CD14-positive monocyte (primary cell): ENCODE measurements around the gene CST4. TPM values are rescaled to one million over a fixed set of nuclear protein-coding genes. Genes with fewer than 3 reads are reported as not detected.
"Not testable (repeated sequence)": the region's sequence is repeated elsewhere in the genome, so short reads cannot be mapped to it uniquely, and the experiment has no call there.

Experiments
- DNase-seq, 3 donors: peaks; one replicate each; pipeline ENCODE4 v3.0.0-alpha.2; 2011 to 2022
- H2AFZ ChIP-seq: 2 replicates; pipeline ENCODE4 v1.6.0; 2012; ENCODE audit warnings: mild to moderate bottlenecking, low read depth, low read length, inconsistent platforms; ENCODE audit not compliant: insufficient read depth, poor library complexity, severe bottlenecking
- H3K27ac ChIP-seq, 2 donors: 1 replicate in 1 of 2; 2 replicates in 1 of 2; pipeline ENCODE4 v1.5.1; 2012 to 2013; ENCODE audit warnings: low read length in 2 of 2, control low read depth in 1 of 2, inconsistent platforms in 1 of 2, low read depth in 1 of 2, mild to moderate bottlenecking in 1 of 2
- H3K27me3 ChIP-seq, 2 donors: one replicate each; pipeline versions ENCODE4 v1.6.0 to v1.6.1; 2011 to 2013; ENCODE audit warnings: low read length in 2 of 2; ENCODE audit not compliant: control insufficient read depth in 2 of 2, insufficient read depth in 2 of 2
- H3K36me3 ChIP-seq, 2 donors: replicated peaks in 1 of 2; 1 replicate in 1 of 2; 2 replicates in 1 of 2; pipeline versions ENCODE4 v1.5.1 to v1.6.1; 2012 to 2013; ENCODE audit warnings: low read length in 2 of 2, control low read depth in 1 of 2, inconsistent platforms in 1 of 2, mild to moderate bottlenecking in 1 of 2; ENCODE audit not compliant: insufficient read depth in 2 of 2, control insufficient read depth in 1 of 2
- H3K4me1 ChIP-seq, 2 donors: 1 replicate in 1 of 2; 2 replicates in 1 of 2; pipeline versions ENCODE4 v1.5.1 to v1.6.1; 2012 to 2013; ENCODE audit warnings: low read length in 2 of 2, control low read depth in 1 of 2, inconsistent platforms in 1 of 2, mild to moderate bottlenecking in 1 of 2, moderate library complexity in 1 of 2; ENCODE audit not compliant: insufficient read depth in 2 of 2, control insufficient read depth in 1 of 2
- H3K4me2 ChIP-seq: replicated peaks from 2 replicates; pipeline ENCODE3; 2012; ENCODE audit warnings: low read length, moderate library complexity, mild to moderate bottlenecking; ENCODE audit not compliant: poor library complexity, severe bottlenecking; ENCODE audit errors: extremely low read depth
- H3K4me3 ChIP-seq, 3 experiments: fragments of 200-600 bp in 1 of 3; sonication (generic) in 1 of 3; replicated peaks in 1 of 3; 1 replicate in 2 of 3; 2 replicates in 1 of 3; pipeline ENCODE4 v1.5.1; 2011 to 2013; ENCODE audit warnings: low read length in 3 of 3, mild to moderate bottlenecking in 3 of 3, control low read depth in 2 of 3, low read depth in 2 of 3, inconsistent platforms in 1 of 3, moderate library complexity in 1 of 3
- H3K79me2 ChIP-seq: 2 replicates; pipeline ENCODE4 v1.6.0; 2012; ENCODE audit warnings: mild to moderate bottlenecking, control low read depth, inconsistent platforms, low read length, moderate library complexity; ENCODE audit not compliant: insufficient read depth
- H3K9ac ChIP-seq: 2 replicates; pipeline ENCODE4 v1.6.0; 2017; ENCODE audit warnings: low read length, mild to moderate bottlenecking; ENCODE audit not compliant: insufficient read depth, poor library complexity, severe bottlenecking
- H3K9me3 ChIP-seq, 2 donors: replicated peaks in 1 of 2; 1 replicate in 1 of 2; 2 replicates in 1 of 2; pipeline versions ENCODE4 v1.5.1 to v1.6.1; 2012 to 2013; ENCODE audit warnings: low read length in 2 of 2, control low read depth in 1 of 2; ENCODE audit not compliant: control insufficient read depth in 1 of 2, insufficient read depth in 1 of 2
- H4K20me1 ChIP-seq: 2 replicates; pipeline ENCODE4 v1.6.0; 2012; ENCODE audit warnings: mild to moderate bottlenecking, low read length, control low read depth, moderate library complexity; ENCODE audit not compliant: insufficient read depth
- H3K27ac Mint-ChIP-seq, 7 donors: one replicate each; pipeline ENCODE4 v1.8.0; 2020; ENCODE audit warnings: mild to moderate bottlenecking in 7 of 7, mixed read lengths in 7 of 7, moderate library complexity in 6 of 7, inconsistent platforms in 2 of 7
- H3K27me3 Mint-ChIP-seq, 3 donors: one replicate each; pipeline ENCODE4 v1.8.0; 2021 to 2022; ENCODE audit warnings: low read depth in 3 of 3, mild to moderate bottlenecking in 3 of 3, mixed read lengths in 3 of 3, moderate library complexity in 3 of 3, inconsistent platforms in 1 of 3
- H3K36me3 Mint-ChIP-seq, 2 donors: one replicate each; pipeline ENCODE4 v1.8.0; 2020; ENCODE audit warnings: mixed read lengths in 2 of 2, inconsistent platforms in 1 of 2, mild to moderate bottlenecking in 1 of 2
- H3K4me1 Mint-ChIP-seq: one replicate; pipeline ENCODE4 v1.8.0; 2020; ENCODE audit warnings: mild to moderate bottlenecking, mixed read lengths
- H3K4me3 Mint-ChIP-seq, 2 donors: one replicate each; pipeline ENCODE4 v1.8.0; 2020; ENCODE audit warnings: mild to moderate bottlenecking in 2 of 2, mixed read lengths in 2 of 2, moderate library complexity in 1 of 2
- H3K9me3 Mint-ChIP-seq, 7 donors: one replicate each; pipeline ENCODE4 v1.8.0; 2020 to 2022; ENCODE audit warnings: mixed read lengths in 7 of 7, mild to moderate bottlenecking in 6 of 7, moderate library complexity in 6 of 7, inconsistent platforms in 2 of 7
- CTCF ChIP-seq: fragments of 200-600 bp; IDR thresholded peaks from one replicate; pipeline ENCODE4 v1.8.0; 2022; ENCODE audit warnings: antibody characterized with exemption, mild to moderate bottlenecking
- WGBS: methylation state at CpG from one replicate; pipeline ENCODE4 v1.1.5; 2013; ENCODE audit warnings: missing lambda C conversion rate; ENCODE audit not compliant: insufficient coverage; 5-methylcytosine and 5-hydroxymethylcytosine counted together
- intact Hi-C, 2 donors: fragments of 100-400 bp; cut with micrococcal nuclease; formaldehyde crosslinking; loops; one replicate each; pipeline versions ENCODE4 v1.15.0 to v1.15.1; 2023
- polyA plus RNA-seq, 3 donors: library from polyadenylated mRNA; depleted of rRNA in 1 of 3; unstranded in 2 of 3; stranded (reverse) in 1 of 3; fragments of 300-500 nt in 2 of 3; fragments of >200 nt in 1 of 3; fragmentation: Illumina TruSeq in 2 of 3; gene quantifications; 1 replicate in 2 of 3; 2 replicates in 1 of 3; pipeline ENCODE4 v1.2.3, GENCODE V29; 2012 to 2021

The CST4 gene
- polyA plus RNA-seq, 3 donors = not detected

- H3K4me1 Mint-ChIP-seq = peaks cover 13% of the 10 kb centered on the region
- Histone ChIP-seq H3K4me1 (peaks cover 10 to 13% of the 10 kb centered on the region in 2 donors), H3K27me3 (no peaks in the 10 kb centered on the region), H2AFZ (no peak overlapping the region), H3K4me2 (no peak overlapping the region), H3K9me3 (no peaks in the 10 kb centered on the region), H3K27ac (no peak overlapping the region), H3K36me3 (no peaks in the 10 kb centered on the region), H3K4me3 (no peak overlapping the region), H4K20me1 (no peaks in the 10 kb centered on the region), H3K79me2 (no peaks in the 10 kb centered on the region), H3K9ac (no peak overlapping the region)
- H3K4me3 Mint-ChIP-seq = no peak overlapping the region
- H3K9me3 Mint-ChIP-seq = no peaks in the 10 kb centered on the region
- TF ChIP-seq CTCF = no peak
- 100% methylated on average over 3 of the region's 4 CpGs for WGBS
- H3K36me3 Mint-ChIP-seq = no peaks in the 10 kb centered on the region
- DNase-seq = no peak
- H3K27me3 Mint-ChIP-seq = peaks cover 0 to 2% (median 0%) of the 10 kb centered on the region in 3 donors
- intact Hi-C loops = loop anchor here in 1 of 2 donors (5.0 kb wide), 1 partner anchor 331 kb away; no protein-coding TSS in a partner anchor
- no peak overlapping the region for H3K27ac Mint-ChIP-seq
Observed at GRCh38 chr20:23666189-23666588, 22.6 kb downstream of the CST4 start.

GRCh38 chr20:23664954-23665353, 23.9 kb downstream of the CST4 start:
- H3K4me1 Mint-ChIP-seq = peaks cover 19% of the 10 kb centered on the region
- no peak overlapping the region for H3K27ac ChIP-seq
- no peak overlapping the region for H3K4me3 ChIP-seq
- no peak overlapping the region for H3K9ac ChIP-seq
- TF ChIP-seq CTCF = no peak
- intact Hi-C loops = loop anchor here in 1 of 2 donors (5.0 kb wide), 1 partner anchor 332 kb away; no protein-coding TSS in a partner anchor
- H3K4me3 Mint-ChIP-seq = no peak overlapping the region
- H3K9me3 Mint-ChIP-seq = no peaks in the 10 kb centered on the region
- H4K20me1 ChIP-seq = no peaks in the 10 kb centered on the region
- H3K27ac Mint-ChIP-seq = no peak overlapping the region
- no peak overlapping the region for H2AFZ ChIP-seq
- H3K36me3 Mint-ChIP-seq = no peaks in the 10 kb centered on the region
- peaks cover 11 to 15% of the 10 kb centered on the region in 2 donors for H3K4me1 ChIP-seq
- H3K79me2 ChIP-seq = no peaks in the 10 kb centered on the region
- H3K27me3 Mint-ChIP-seq = peaks cover 0 to 2% (median 2%) of the 10 kb centered on the region in 3 donors
- no CpG with 5 or more reads among the region's 3 CpGs for WGBS
- H3K36me3 ChIP-seq = no peaks in the 10 kb centered on the region
- no peak for DNase-seq
- H3K9me3 ChIP-seq = no peaks in the 10 kb centered on the region
- no peaks in the 10 kb centered on the region for H3K27me3 ChIP-seq
- no peak overlapping the region for H3K4me2 ChIP-seq

GRCh38 chr20:23664046-23664445, 24.8 kb downstream of the CST4 start:
- H3K4me2 ChIP-seq, H4K20me1 ChIP-seq, H3K27me3 Mint-ChIP-seq, H3K36me3 ChIP-seq, intact Hi-C loops, DNase-seq, H3K27me3 ChIP-seq, H3K27ac Mint-ChIP-seq, H3K79me2 ChIP-seq, H3K9me3 Mint-ChIP-seq, H2AFZ ChIP-seq, H3K4me3 ChIP-seq, H3K27ac ChIP-seq, H3K9ac ChIP-seq, H3K9me3 ChIP-seq, H3K36me3 Mint-ChIP-seq, H3K4me3 Mint-ChIP-seq: not testable (repeated sequence)
- peaks cover 11 to 15% of the 10 kb centered on the region in 2 donors for H3K4me1 ChIP-seq
- 100% methylated on average over 1 of the region's 4 CpGs for WGBS
- peaks cover 19% of the 10 kb centered on the region for H3K4me1 Mint-ChIP-seq
